IPS-NIHi7 (cell line): Measurements from ENCODE around the gene HECTD1.
"Not testable (repeated sequence)": the region's sequence is repeated elsewhere in the genome, so short reads cannot be mapped to it uniquely, and the experiment has no call there.

Experiments used
- DNase-seq: peaks from one replicate; pipeline ENCODE4 v3.0.0; 2012; ENCODE audit warnings: mixed read lengths; ENCODE audit errors: extremely low spot score

The HECTD1 gene

GRCh38 chr14:31154956-31155355, 52.6 kb downstream of the HECTD1 start:
- no peak for DNase-seq

GRCh38 chr14:31142455-31143087, 65.0 kb downstream of the HECTD1 start:
- no peak for DNase-seq

GRCh38 chr14:31139301-31139847, 68.2 kb downstream of the HECTD1 start:
- DNase-seq = no peak

- no peak for DNase-seq
These were observed 69.3 kb downstream of the HECTD1 start for GRCh38 chr14:31138301-31138700.

GRCh38 chr14:31137214-31137889, 70.2 kb downstream of the HECTD1 start:
- DNase-seq = no peak

- no peak for DNase-seq
These were observed 74.5 kb downstream of the HECTD1 start for GRCh38 chr14:31133133-31133532.

- no peak for DNase-seq
These were observed 78.7 kb downstream of the HECTD1 start for GRCh38 chr14:31128601-31129526.

- DNase-seq = no peak
These were observed 79.9 kb downstream of the HECTD1 start for GRCh38 chr14:31127690-31128089.

- DNase-seq = no peak
These were observed 80.9 kb downstream of the HECTD1 start for GRCh38 chr14:31126680-31127079.

GRCh38 chr14:31125231-31125630, 82.4 kb downstream of the HECTD1 start:
- no peak for DNase-seq

GRCh38 chr14:31124197-31124596, 83.4 kb downstream of the HECTD1 start:
- no peak for DNase-seq

GRCh38 chr14:31122921-31123320, 84.7 kb downstream of the HECTD1 start:
- peak; percentile 20 for DNase-seq

GRCh38 chr14:31122098-31122611, 85.4 kb downstream of the HECTD1 start:
- DNase-seq = no peak

GRCh38 chr14:31118892-31119291, 88.7 kb downstream of the HECTD1 start:
- no peak for DNase-seq

GRCh38 chr14:31113794-31114193, 93.8 kb downstream of the HECTD1 start:
- DNase-seq = no peak

GRCh38 chr14:31110872-31111271, 96.7 kb downstream of the HECTD1 start:
- no peak for DNase-seq

GRCh38 chr14:31109257-31109656, 98.3 kb downstream of the HECTD1 start:
- DNase-seq = no peak

GRCh38 chr14:31106768-31107167, 100.8 kb downstream of the HECTD1 start:
- DNase-seq = no peak

- DNase-seq = no peak
These were observed 110.5 kb downstream of the HECTD1 start for GRCh38 chr14:31097081-31097480.

GRCh38 chr14:31096255-31096654, 111.3 kb downstream of the HECTD1 start:
- no peak for DNase-seq

- DNase-seq = not testable (repeated sequence)
These were observed 111.8 kb downstream of the HECTD1 start for GRCh38 chr14:31095817-31096216.
